Ascending aorta (tissue), 2 donors: ENCODE data around the gene CACNG4. TPM values are rescaled to one million over a fixed set of nuclear protein-coding genes. Genes with fewer than 3 reads are reported as not detected.

ENCODE experiments used
- DNase-seq, 2 donors: peaks; one replicate each; pipeline ENCODE4 v3.0.0-alpha.2; 2019; ENCODE audit warnings: low spot score in 2 of 2
- H3K27ac ChIP-seq, 2 donors: fragments of 200-600 bp; sonication (generic); one replicate each; pipeline ENCODE4 v1.5.1; 2016 to 2017; ENCODE audit warnings: mild to moderate bottlenecking in 1 of 2
- H3K27me3 ChIP-seq: fragments of 200-600 bp; sonication (generic); one replicate; pipeline ENCODE4 v1.5.1; 2017
- H3K36me3 ChIP-seq, 2 donors: fragments of 200-600 bp; sonication (generic); one replicate each; pipeline ENCODE4 v1.5.1; 2016
- H3K4me1 ChIP-seq, 2 donors: fragments of 200-600 bp; sonication (generic); one replicate each; pipeline ENCODE4 v1.5.1; 2016 to 2017; ENCODE audit warnings: mild to moderate bottlenecking in 1 of 2
- H3K4me3 ChIP-seq, 2 donors: fragments of 200-600 bp; sonication (generic); one replicate each; pipeline ENCODE4 v1.5.1; 2016 to 2017; ENCODE audit warnings: mild to moderate bottlenecking in 1 of 2
- H3K9me3 ChIP-seq, 2 donors: fragments of 200-600 bp; sonication (generic); one replicate each; pipeline ENCODE4 v1.5.1; 2016
- intact Hi-C: fragments of 100-400 bp; cut with DNase I; formaldehyde crosslinking; loops from one replicate; pipeline ENCODE4 v1.15.1; 2023
- total RNA-seq: library from RNA; depleted of rRNA; stranded (reverse); fragments of >200 nt; gene quantifications from one replicate; pipeline ENCODE4 v1.1.0, GENCODE V29; 2016
- TF ChIP-seq, protein P1 (sequence below), 3 experiments: fragments of 200-600 bp in 2 of 3; fragments of 450-650 bp in 1 of 3; sonication (generic) in 2 of 3; IDR thresholded peaks; one replicate each; pipeline ENCODE4 v1.5.1; 2016 to 2019; ENCODE audit warnings: antibody characterized with exemption in 3 of 3, mild to moderate bottlenecking in 1 of 3, moderate library complexity in 1 of 3

CACNG4 gene
- total RNA-seq, 1 donor from 2014 or later, result not detected

DNA sequence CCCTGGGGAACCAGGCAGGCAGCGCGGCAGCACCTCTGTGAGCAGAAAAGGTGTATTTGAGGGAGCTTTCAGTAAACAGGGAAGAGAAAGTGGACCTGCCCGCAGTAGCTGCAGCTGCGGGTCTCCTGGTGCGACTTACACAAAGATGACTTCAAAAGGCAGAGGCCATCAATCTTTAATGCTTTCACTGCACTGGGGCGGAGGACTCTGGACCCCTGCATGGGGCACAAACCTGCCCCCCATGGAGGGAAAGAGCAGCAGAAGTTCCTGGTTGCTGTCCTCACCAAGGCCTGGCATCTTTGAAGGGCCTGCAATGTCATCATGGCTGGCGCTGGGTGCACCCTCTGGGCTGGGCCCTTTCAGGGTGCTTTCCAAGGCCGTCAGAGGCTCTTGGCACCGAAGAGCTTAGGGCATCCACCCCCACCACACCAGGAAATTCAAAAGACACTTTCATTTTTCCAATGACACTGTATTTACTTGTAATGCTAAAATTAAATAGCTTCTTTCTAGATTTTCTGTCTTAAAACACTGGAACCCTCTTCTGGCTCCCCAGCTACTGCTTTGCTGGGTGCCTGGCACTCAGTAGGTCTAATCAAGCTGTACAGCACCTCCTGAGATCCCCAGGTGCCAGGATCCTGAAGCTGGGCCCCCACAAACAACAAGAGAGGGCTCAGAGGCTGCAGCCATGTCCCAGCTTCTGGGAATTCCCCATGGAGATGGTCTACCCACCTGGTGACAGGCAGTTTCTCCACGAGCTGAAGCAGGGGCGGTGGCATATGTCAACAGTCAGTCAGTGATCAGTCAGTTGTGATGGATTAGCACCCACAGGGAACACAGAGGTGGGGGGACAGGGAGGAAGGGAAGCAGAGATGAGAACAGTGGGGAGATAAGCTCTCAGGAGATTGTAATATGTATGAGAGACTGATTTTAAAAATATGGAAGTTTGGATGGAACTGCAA is 77.7 kb downstream of the CACNG4 start:
- H3K4me1 ChIP-seq, result no peaks in the 10 kb centered on the region
- no peaks in the 10 kb centered on the region for H3K9me3 ChIP-seq
- no peak overlapping the region for H3K27ac ChIP-seq
- no peaks in the 10 kb centered on the region for H3K27me3 ChIP-seq
- no peak for DNase-seq
- intact Hi-C loops, result no loop called here
- H3K36me3 ChIP-seq, result no peaks in the 10 kb centered on the region
- no peak overlapping the region for H3K4me3 ChIP-seq
- TF ChIP-seq, protein P1, sequence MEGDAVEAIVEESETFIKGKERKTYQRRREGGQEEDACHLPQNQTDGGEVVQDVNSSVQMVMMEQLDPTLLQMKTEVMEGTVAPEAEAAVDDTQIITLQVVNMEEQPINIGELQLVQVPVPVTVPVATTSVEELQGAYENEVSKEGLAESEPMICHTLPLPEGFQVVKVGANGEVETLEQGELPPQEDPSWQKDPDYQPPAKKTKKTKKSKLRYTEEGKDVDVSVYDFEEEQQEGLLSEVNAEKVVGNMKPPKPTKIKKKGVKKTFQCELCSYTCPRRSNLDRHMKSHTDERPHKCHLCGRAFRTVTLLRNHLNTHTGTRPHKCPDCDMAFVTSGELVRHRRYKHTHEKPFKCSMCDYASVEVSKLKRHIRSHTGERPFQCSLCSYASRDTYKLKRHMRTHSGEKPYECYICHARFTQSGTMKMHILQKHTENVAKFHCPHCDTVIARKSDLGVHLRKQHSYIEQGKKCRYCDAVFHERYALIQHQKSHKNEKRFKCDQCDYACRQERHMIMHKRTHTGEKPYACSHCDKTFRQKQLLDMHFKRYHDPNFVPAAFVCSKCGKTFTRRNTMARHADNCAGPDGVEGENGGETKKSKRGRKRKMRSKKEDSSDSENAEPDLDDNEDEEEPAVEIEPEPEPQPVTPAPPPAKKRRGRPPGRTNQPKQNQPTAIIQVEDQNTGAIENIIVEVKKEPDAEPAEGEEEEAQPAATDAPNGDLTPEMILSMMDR (IDR thresholded peaks at IDR 0.05), result no peak

GRCh38 chr17:67043283-67043682 is 78.8 kb downstream of the CACNG4 start:
- H3K4me1 ChIP-seq, result no peaks in the 10 kb centered on the region
- H3K4me3 ChIP-seq, result no peak overlapping the region
- TF ChIP-seq, protein P1 (IDR thresholded peaks at IDR 0.05), result no peak
- DNase-seq, result no peak
- no peak overlapping the region for H3K27ac ChIP-seq
- H3K27me3 ChIP-seq, result no peaks in the 10 kb centered on the region
- H3K36me3 ChIP-seq, result no peaks in the 10 kb centered on the region
- intact Hi-C loops, result no loop called here
- peaks cover 0 to 7% of the 10 kb centered on the region in 2 donors for H3K9me3 ChIP-seq

DNA sequence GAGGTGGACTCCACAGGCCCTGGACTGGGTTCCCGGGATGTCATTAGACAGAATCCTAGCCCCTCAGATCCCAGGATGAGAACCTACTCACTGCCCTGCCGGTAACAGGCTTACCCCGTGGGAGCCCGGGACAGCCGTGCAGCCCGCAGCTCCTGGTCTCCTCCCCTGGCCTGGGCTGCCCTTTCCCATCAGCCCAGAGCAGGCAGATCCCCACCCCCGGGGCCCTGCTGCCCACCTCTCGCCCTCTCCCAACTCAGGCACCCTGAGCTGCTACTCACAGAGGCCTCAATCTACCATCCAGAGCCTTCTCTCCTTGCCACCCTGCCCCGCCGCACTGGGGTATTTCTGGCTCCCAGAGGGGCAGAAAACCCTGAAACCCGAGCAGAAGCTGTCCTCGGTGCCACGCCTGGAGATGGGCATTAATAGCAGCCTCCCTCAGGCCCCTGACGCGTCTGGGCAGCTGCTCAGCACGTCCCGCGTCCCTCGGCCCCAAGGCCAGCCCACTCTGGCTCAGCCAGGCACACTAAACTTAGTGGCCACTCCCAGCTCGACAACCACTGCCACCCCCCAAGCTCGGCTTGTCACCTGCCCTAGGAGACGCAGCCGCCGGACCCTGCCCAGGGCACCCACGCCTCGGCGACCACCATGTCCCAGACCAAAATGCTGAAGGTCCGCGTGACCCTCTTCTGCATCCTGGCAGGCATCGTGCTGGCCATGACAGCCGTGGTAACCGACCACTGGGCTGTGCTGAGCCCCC is 79.7 kb downstream of the CACNG4 start, which contains the start of gene CACNG1:
Gene CACNG1, plus strand, starts transcription at position 539 of the 757 bp plus-strand sequence. Its CDS starts 107 bp downstream, at position 646.
- H3K27me3 ChIP-seq, result no peaks in the 10 kb centered on the region
- no peaks in the 10 kb centered on the region for H3K4me1 ChIP-seq
- H3K36me3 ChIP-seq, result no peaks in the 10 kb centered on the region
- TF ChIP-seq, protein P1 (IDR thresholded peaks at IDR 0.05), result no peak
- peaks cover 7 to 16% of the 10 kb centered on the region in 2 donors for H3K9me3 ChIP-seq
- intact Hi-C loops, result no loop called here
- H3K4me3 ChIP-seq, result no peak within 1 kb of the TSS
- no peak for DNase-seq
- H3K27ac ChIP-seq, result no peak within 1 kb of the TSS

DNA sequence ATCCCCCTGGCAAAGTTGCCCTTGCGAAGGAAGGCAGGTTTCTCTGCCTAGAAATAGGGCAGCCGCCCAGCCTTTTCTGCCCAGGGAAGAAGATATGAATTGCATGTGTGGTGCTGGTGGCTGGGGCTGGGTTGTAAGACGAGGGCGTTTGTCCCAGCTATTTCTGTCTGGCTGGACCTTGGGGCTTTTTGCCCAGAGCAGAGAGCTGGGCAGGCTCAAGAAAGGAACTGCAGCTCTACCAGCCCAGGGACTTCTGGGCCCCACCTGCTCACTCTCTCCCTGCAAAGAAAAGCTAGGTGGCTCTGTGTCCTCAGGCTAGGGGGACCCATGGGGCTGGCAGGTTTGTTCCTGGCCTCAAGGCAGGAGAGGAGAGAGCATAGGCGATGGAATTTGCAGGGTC is 80.4 kb downstream of the CACNG4 start:
- H3K4me3 ChIP-seq, result no peak overlapping the region
- peaks cover 9 to 20% of the 10 kb centered on the region in 2 donors for H3K9me3 ChIP-seq
- TF ChIP-seq, protein P1 (IDR thresholded peaks at IDR 0.05), result no peak
- intact Hi-C loops, result no loop called here
- no peaks in the 10 kb centered on the region for H3K4me1 ChIP-seq
- no peaks in the 10 kb centered on the region for H3K36me3 ChIP-seq
- no peak overlapping the region for H3K27ac ChIP-seq
- DNase-seq, result no peak
- H3K27me3 ChIP-seq, result no peaks in the 10 kb centered on the region

GRCh38 chr17:67046398-67046797 is 81.9 kb downstream of the CACNG4 start:
- DNase-seq, result no peak
- Histone ChIP-seq H3K9me3 (peaks cover 9 to 20% of the 10 kb centered on the region in 2 donors), H3K4me3 (no peak overlapping the region), H3K27ac (no peak overlapping the region), H3K36me3 (no peaks in the 10 kb centered on the region), H3K27me3 (no peaks in the 10 kb centered on the region), H3K4me1 (no peaks in the 10 kb centered on the region)
- intact Hi-C loops, result no loop called here
- TF ChIP-seq, protein P1 (IDR thresholded peaks at IDR 0.05), result no peak
